Keratinocyte (primary cell): Measurements from ENCODE around the gene OMP. TPM values are rescaled to one million over a fixed set of nuclear protein-coding genes. Genes with fewer than 3 reads are reported as not detected.

Experiments
- DNase-seq: peaks from one replicate; pipeline ENCODE4 v3.0.0-alpha.2; 2011; ENCODE audit warnings: low read depth, missing footprints, low spot score
- FAIRE-seq: peaks from 2 replicates; lab custom pipeline; 2011; peaks lifted over from hg19 to GRCh38; lab: Jason Lieb, UNC
- H2AFZ ChIP-seq: 2 replicates; pipeline ENCODE4 v1.6.0; 2012; ENCODE audit warnings: low read length, control low read depth, inconsistent platforms; ENCODE audit not compliant: control insufficient read depth
- H3K27ac ChIP-seq: 2 replicates; pipeline ENCODE4 v1.5.1; 2011; ENCODE audit warnings: low read length; ENCODE audit not compliant: control insufficient read depth, insufficient read depth
- H3K27me3 ChIP-seq: 3 replicates; pipeline ENCODE4 v1.6.0; 2011; ENCODE audit warnings: low read length; ENCODE audit not compliant: control insufficient read depth, insufficient read depth; ENCODE audit errors: extremely low read depth
- H3K36me3 ChIP-seq, 2 experiments: 2 replicates in 1 of 2; 3 replicates in 1 of 2; pipeline ENCODE4 v1.5.1; 2011; ENCODE audit warnings: low read length in 2 of 2, mild to moderate bottlenecking in 1 of 2; ENCODE audit not compliant: control insufficient read depth in 2 of 2, insufficient read depth in 2 of 2; ENCODE audit errors: extremely low read depth in 1 of 2
- H3K4me1 ChIP-seq: 3 replicates; pipeline ENCODE4 v1.5.1; 2011; ENCODE audit warnings: low read length; ENCODE audit not compliant: control insufficient read depth, insufficient read depth; ENCODE audit errors: extremely low read depth
- H3K4me2 ChIP-seq: 3 replicates; pipeline ENCODE4 v1.6.0; 2011; ENCODE audit warnings: low read depth, low read length; ENCODE audit not compliant: control insufficient read depth, insufficient read depth; ENCODE audit errors: extremely low read depth
- H3K4me3 ChIP-seq, 3 experiments: fragments of 200-600 bp in 1 of 3; sonication (generic) in 1 of 3; 2 replicates in 2 of 3; 3 replicates in 1 of 3; pipeline ENCODE4 v1.5.1; 2011 to 2016; ENCODE audit warnings: low read length in 3 of 3, mild to moderate bottlenecking in 3 of 3, control low read depth in 2 of 3, inconsistent platforms in 1 of 3, low read depth in 1 of 3, mixed read lengths in 1 of 3, mixed run types in 1 of 3, moderate library complexity in 1 of 3; ENCODE audit not compliant: control insufficient read depth in 2 of 3, insufficient read depth in 2 of 3; ENCODE audit errors: extremely low read depth in 1 of 3
- H3K79me2 ChIP-seq: 2 replicates; pipeline ENCODE4 v1.6.0; 2012; ENCODE audit warnings: low read length; ENCODE audit not compliant: control insufficient read depth, insufficient read depth
- H3K9ac ChIP-seq: 3 replicates; pipeline ENCODE4 v1.6.0; 2011; ENCODE audit warnings: low read length; ENCODE audit not compliant: control insufficient read depth, insufficient read depth; ENCODE audit errors: extremely low read depth
- H3K9me1 ChIP-seq: 3 replicates; pipeline ENCODE4 v1.6.0; 2011; ENCODE audit warnings: low read length; ENCODE audit not compliant: control insufficient read depth, insufficient read depth; ENCODE audit errors: extremely low read depth
- H3K9me3 ChIP-seq: 2 replicates; pipeline ENCODE4 v1.5.1; 2012; ENCODE audit warnings: low read depth, low read length; ENCODE audit not compliant: control insufficient read depth
- H4K20me1 ChIP-seq: 3 replicates; pipeline ENCODE4 v1.6.0; 2011; ENCODE audit warnings: low read length; ENCODE audit not compliant: control insufficient read depth, insufficient read depth; ENCODE audit errors: extremely low read depth
- EZH2 ChIP-seq: IDR thresholded peaks from one replicate; pipeline ENCODE4 v1.6.1; 2012; ENCODE audit warnings: inconsistent platforms, mild to moderate bottlenecking, low read length, moderate library complexity
- dilution Hi-C: fragments of 300-500 bp; cut with MboI; formaldehyde crosslinking; loops from one replicate; pipeline ENCODE4 v1.7.0; 2020; ENCODE audit warnings: low sequenced_read_pairs; ENCODE audit not compliant: extremely low pct_ligation_motif_present
- polyA plus RNA-seq, 5 experiments: library from polyadenylated mRNA; depleted of rRNA in 3 of 5; stranded (reverse) in 3 of 5; stranded (forward) in 1 of 5; unstranded in 1 of 5; fragments of >200 nt; gene quantifications; 1 replicate in 1 of 5; 2 replicates in 3 of 5; 3 replicates in 1 of 5; pipeline versions ENCODE4 v1.2.1 to v1.2.3, GENCODE V29; 2011 to 2012; ENCODE audit warnings: missing spikeins in 2 of 5, low read depth in 1 of 5, low replicate concordance in 1 of 5
- TF ChIP-seq, protein P1 (sequence below), 3 experiments: IDR thresholded peaks in 1 of 3; conservative IDR thresholded peaks in 1 of 3; optimal IDR thresholded peaks in 1 of 3; 2 replicates in 2 of 3; 3 replicates in 1 of 3; pipeline versions ENCODE3 to v1.5.1; 2011; ENCODE audit warnings: low read length in 3 of 3, mild to moderate bottlenecking in 3 of 3, moderate library complexity in 2 of 3, control low read depth in 1 of 3, inconsistent platforms in 1 of 3; ENCODE audit not compliant: insufficient read depth in 2 of 3; ENCODE audit errors: extremely low read depth in 1 of 3

OMP gene
- polyA plus RNA-seq, 1 donor (not counting 4 experiments of a cell fraction or from before 2014, with no cell fraction given): not detected

DNA sequence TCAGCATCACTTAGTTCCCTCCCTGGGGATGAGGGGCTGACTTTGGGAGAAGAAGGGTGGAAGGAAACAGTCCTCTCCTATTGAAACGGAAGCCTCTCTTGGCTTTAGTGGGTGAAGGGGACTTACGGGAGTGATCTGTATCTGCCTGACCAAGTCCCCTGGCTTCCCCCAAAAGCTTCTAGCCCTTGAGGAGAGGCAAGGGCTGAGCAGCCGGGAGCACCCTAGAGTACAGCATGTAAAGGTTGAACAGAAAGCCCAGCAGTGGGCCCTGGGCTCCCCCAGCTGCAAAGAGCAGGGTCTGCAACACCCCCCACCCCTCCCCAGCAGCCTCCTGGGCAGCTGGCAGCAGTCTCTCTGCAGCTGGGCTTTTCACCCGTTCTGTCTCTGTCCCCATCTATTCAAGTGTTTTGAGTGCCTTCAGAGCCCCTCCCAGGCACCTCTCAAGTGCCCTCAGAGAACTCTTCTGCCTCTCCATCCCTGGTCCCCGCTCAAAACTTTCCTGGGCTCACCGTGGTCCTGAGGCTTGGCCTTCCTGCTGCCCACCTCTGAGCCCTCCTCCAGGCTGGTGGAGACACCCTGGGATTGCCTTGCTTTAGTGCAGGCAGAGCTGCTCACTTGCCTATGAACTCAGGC, 33.2 kb upstream of the OMP start:
- no peak overlapping the region for H3K27ac ChIP-seq
- H3K9ac ChIP-seq: no peak overlapping the region
- no peaks in the 10 kb centered on the region for H3K36me3 ChIP-seq
- TF ChIP-seq, protein P1, sequence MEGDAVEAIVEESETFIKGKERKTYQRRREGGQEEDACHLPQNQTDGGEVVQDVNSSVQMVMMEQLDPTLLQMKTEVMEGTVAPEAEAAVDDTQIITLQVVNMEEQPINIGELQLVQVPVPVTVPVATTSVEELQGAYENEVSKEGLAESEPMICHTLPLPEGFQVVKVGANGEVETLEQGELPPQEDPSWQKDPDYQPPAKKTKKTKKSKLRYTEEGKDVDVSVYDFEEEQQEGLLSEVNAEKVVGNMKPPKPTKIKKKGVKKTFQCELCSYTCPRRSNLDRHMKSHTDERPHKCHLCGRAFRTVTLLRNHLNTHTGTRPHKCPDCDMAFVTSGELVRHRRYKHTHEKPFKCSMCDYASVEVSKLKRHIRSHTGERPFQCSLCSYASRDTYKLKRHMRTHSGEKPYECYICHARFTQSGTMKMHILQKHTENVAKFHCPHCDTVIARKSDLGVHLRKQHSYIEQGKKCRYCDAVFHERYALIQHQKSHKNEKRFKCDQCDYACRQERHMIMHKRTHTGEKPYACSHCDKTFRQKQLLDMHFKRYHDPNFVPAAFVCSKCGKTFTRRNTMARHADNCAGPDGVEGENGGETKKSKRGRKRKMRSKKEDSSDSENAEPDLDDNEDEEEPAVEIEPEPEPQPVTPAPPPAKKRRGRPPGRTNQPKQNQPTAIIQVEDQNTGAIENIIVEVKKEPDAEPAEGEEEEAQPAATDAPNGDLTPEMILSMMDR (optimal IDR thresholded peaks at IDR 0.05 in 1 of 3, IDR thresholded peaks at IDR 0.05 in 1 of 3, conservative IDR thresholded peaks at IDR 0.05 in 1 of 3; ENCODE audit: extremely low read depth in 1 of 3, insufficient read depth in 2 of 3, low read length in 3 of 3): no peak
- H3K9me3 ChIP-seq: no peaks in the 10 kb centered on the region
- dilution Hi-C loops: no loop called here
- peaks cover 2% of the 10 kb centered on the region for H3K9me1 ChIP-seq
- H3K4me2 ChIP-seq: no peak overlapping the region
- H3K4me1 ChIP-seq: peaks cover 12% of the 10 kb centered on the region
- no peak overlapping the region for H3K4me3 ChIP-seq
- DNase-seq: no peak
- H3K27me3 ChIP-seq: peaks cover 23% of the 10 kb centered on the region
- FAIRE-seq: no peak
- no peaks in the 10 kb centered on the region for H4K20me1 ChIP-seq
- H3K79me2 ChIP-seq: no peaks in the 10 kb centered on the region
- no peak overlapping the region for H2AFZ ChIP-seq

DNA sequence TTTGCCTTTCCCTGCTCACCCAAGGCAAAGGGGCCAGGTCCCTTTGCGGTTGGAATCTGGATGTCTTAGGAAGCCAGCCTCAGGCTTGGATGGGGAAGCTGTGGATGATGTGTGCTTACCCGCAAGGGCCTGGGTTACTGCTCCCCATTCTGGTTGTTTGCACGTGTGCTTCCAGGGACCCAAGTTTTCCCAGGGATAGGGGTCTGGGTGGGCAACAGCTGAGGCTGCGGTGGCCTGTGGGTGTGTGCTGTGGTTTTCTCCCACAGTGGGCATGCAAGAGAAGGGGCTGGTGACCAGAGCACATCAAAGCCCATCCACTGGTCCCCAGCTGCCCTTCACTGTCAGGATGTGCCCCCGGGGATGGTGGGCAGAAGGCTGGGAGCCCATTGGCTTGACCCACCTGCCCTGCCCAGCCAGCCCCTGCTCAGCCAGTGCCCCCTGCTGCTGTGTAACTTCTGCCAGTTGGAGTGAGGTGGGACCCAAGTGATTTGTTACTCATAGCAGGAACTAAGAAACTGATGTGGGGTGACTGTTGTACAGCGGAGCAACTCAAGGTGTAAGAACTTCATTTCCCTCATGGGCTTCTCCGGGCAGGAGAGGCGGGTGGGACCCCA, 32.6 kb upstream of the OMP start:
- no peaks in the 10 kb centered on the region for H3K36me3 ChIP-seq
- H3K27ac ChIP-seq: no peak overlapping the region
- dilution Hi-C loops: no loop called here
- H3K9me3 ChIP-seq: no peaks in the 10 kb centered on the region
- TF ChIP-seq, protein P1 (optimal IDR thresholded peaks at IDR 0.05 in 1 of 3, IDR thresholded peaks at IDR 0.05 in 1 of 3, conservative IDR thresholded peaks at IDR 0.05 in 1 of 3; ENCODE audit: extremely low read depth in 1 of 3, insufficient read depth in 2 of 3, low read length in 3 of 3): no peak
- no peak for TF ChIP-seq EZH2
- H3K4me1 ChIP-seq: peaks cover 12% of the 10 kb centered on the region
- DNase-seq (no peak), FAIRE-seq (no peak)
- H3K27me3 ChIP-seq: peaks cover 23% of the 10 kb centered on the region
- H4K20me1 ChIP-seq: no peaks in the 10 kb centered on the region
- no peak overlapping the region for H3K9ac ChIP-seq
- peaks cover 2% of the 10 kb centered on the region for H3K9me1 ChIP-seq
- H2AFZ ChIP-seq: no peak overlapping the region
- H3K79me2 ChIP-seq: no peaks in the 10 kb centered on the region
- no peak overlapping the region for H3K4me2 ChIP-seq
- no peak overlapping the region for H3K4me3 ChIP-seq
